Effector memory CD4-positive, alpha-beta T cell (primary cell): ENCODE results near the gene HLA-DPB1.
"Not testable (repeated sequence)": the region's sequence is repeated elsewhere in the genome, so short reads cannot be mapped to it uniquely, and the experiment has no call there.

Source experiments
- DNase-seq, 3 donors: peaks; one replicate each; pipeline ENCODE4 v3.0.0-alpha.2; 2020
- H3K27ac ChIP-seq: 2 replicates; pipeline ENCODE4 v1.7.0; 2013; ENCODE audit warnings: mild to moderate bottlenecking, low read length, moderate library complexity; ENCODE audit not compliant: insufficient read depth, poor library complexity, severe bottlenecking
- H3K27me3 ChIP-seq: replicated peaks from 2 replicates; pipeline ENCODE4 v1.7.0; 2013; ENCODE audit warnings: mild to moderate bottlenecking, low read length; ENCODE audit not compliant: insufficient read depth, control insufficient read depth, poor library complexity, severe bottlenecking
- H3K36me3 ChIP-seq: 2 replicates; pipeline ENCODE4 v1.7.0; 2013; ENCODE audit warnings: mild to moderate bottlenecking, low read length, moderate library complexity; ENCODE audit not compliant: control insufficient read depth, insufficient read depth
- H3K4me1 ChIP-seq: 2 replicates; pipeline ENCODE4 v1.7.0; 2013; ENCODE audit warnings: low read length, mild to moderate bottlenecking; ENCODE audit not compliant: control insufficient read depth, insufficient read depth, poor library complexity, severe bottlenecking
- H3K4me3 ChIP-seq: 2 replicates; pipeline ENCODE4 v1.7.0; 2013; ENCODE audit warnings: low read length, low read depth, mild to moderate bottlenecking; ENCODE audit not compliant: insufficient read depth, poor library complexity, severe bottlenecking
- H3K9me3 ChIP-seq: 2 replicates; pipeline ENCODE4 v1.7.0; 2013; ENCODE audit warnings: mild to moderate bottlenecking, low read length, moderate library complexity; ENCODE audit not compliant: control insufficient read depth

HLA-DPB1 gene

GRCh38 chr6:33052627-33053026, 23.2 kb upstream of the HLA-DPB1 start:
- H3K27me3 ChIP-seq: no peaks in the 10 kb centered on the region
- no peaks in the 10 kb centered on the region for H3K4me1 ChIP-seq
- no peaks in the 10 kb centered on the region for H3K9me3 ChIP-seq
- H3K27ac ChIP-seq: no peak overlapping the region
- H3K36me3 ChIP-seq: no peaks in the 10 kb centered on the region
- H3K4me3 ChIP-seq: no peak overlapping the region
- no peak for DNase-seq

- H3K27ac ChIP-seq: no peak overlapping the region
- H3K9me3 ChIP-seq: no peaks in the 10 kb centered on the region
- no peak for DNase-seq
- no peaks in the 10 kb centered on the region for H3K27me3 ChIP-seq
- H3K4me3 ChIP-seq: no peak overlapping the region
- H3K36me3 ChIP-seq: no peaks in the 10 kb centered on the region
- no peaks in the 10 kb centered on the region for H3K4me1 ChIP-seq
Observed at GRCh38 chr6:33053230-33053629, 22.6 kb upstream of the HLA-DPB1 start.

GRCh38 chr6:33057222-33058150, 18.3 kb upstream of the HLA-DPB1 start:
- H3K27me3 ChIP-seq: no peaks in the 10 kb centered on the region
- no peaks in the 10 kb centered on the region for H3K9me3 ChIP-seq
- DNase-seq: no peak
- no peak overlapping the region for H3K27ac ChIP-seq
- no peaks in the 10 kb centered on the region for H3K4me1 ChIP-seq
- no peaks in the 10 kb centered on the region for H3K36me3 ChIP-seq
- H3K4me3 ChIP-seq: no peak overlapping the region

- Histone ChIP-seq H3K9me3 (no peaks in the 10 kb centered on the region), H3K27me3 (no peaks in the 10 kb centered on the region), H3K36me3 (no peaks in the 10 kb centered on the region), H3K4me3 (no peak overlapping the region), H3K27ac (no peak overlapping the region), H3K4me1 (no peaks in the 10 kb centered on the region)
- no peak for DNase-seq
Observed at GRCh38 chr6:33061987-33062386, 13.8 kb upstream of the HLA-DPB1 start.

GRCh38 chr6:33063435-33063834, 12.4 kb upstream of the HLA-DPB1 start:
- not testable (repeated sequence) for H3K9me3 ChIP-seq, H3K36me3 ChIP-seq, DNase-seq, H3K27me3 ChIP-seq, H3K4me1 ChIP-seq, H3K27ac ChIP-seq, H3K4me3 ChIP-seq

GRCh38 chr6:33064723-33065122, 11.1 kb upstream of the HLA-DPB1 start:
- H3K27me3 ChIP-seq: no peaks in the 10 kb centered on the region
- no peaks in the 10 kb centered on the region for H3K4me1 ChIP-seq
- no peak overlapping the region for H3K27ac ChIP-seq
- H3K36me3 ChIP-seq: no peaks in the 10 kb centered on the region
- no peak for DNase-seq
- H3K9me3 ChIP-seq: no peaks in the 10 kb centered on the region
- H3K4me3 ChIP-seq: no peak overlapping the region

- Histone ChIP-seq H3K4me1 (no peaks in the 10 kb centered on the region), H3K36me3 (no peaks in the 10 kb centered on the region), H3K9me3 (no peaks in the 10 kb centered on the region), H3K27me3 (no peaks in the 10 kb centered on the region), H3K4me3 (no peak overlapping the region), H3K27ac (no peak overlapping the region)
- DNase-seq: no peak
Observed at GRCh38 chr6:33065312-33065711, 10.5 kb upstream of the HLA-DPB1 start.

- no peaks in the 10 kb centered on the region for H3K36me3 ChIP-seq
- H3K9me3 ChIP-seq: no peaks in the 10 kb centered on the region
- DNase-seq: no peak
- no peak overlapping the region for H3K27ac ChIP-seq
- no peaks in the 10 kb centered on the region for H3K4me1 ChIP-seq
- H3K4me3 ChIP-seq: no peak overlapping the region
- no peaks in the 10 kb centered on the region for H3K27me3 ChIP-seq
Observed at GRCh38 chr6:33066917-33067521, 8.8 kb upstream of the HLA-DPB1 start.

GRCh38 chr6:33069021-33069738, 6.6 kb upstream of the HLA-DPB1 start:
- Histone ChIP-seq H3K9me3 (no peaks in the 10 kb centered on the region), H3K4me1 (no peaks in the 10 kb centered on the region), H3K27me3 (no peaks in the 10 kb centered on the region), H3K27ac (no peak overlapping the region), H3K36me3 (no peaks in the 10 kb centered on the region), H3K4me3 (no peak overlapping the region)
- no peak for DNase-seq

- Histone ChIP-seq H3K27me3 (peaks cover under 1% of the 10 kb centered on the region), H3K9me3 (no peaks in the 10 kb centered on the region), H3K4me1 (peaks cover 6% of the 10 kb centered on the region), H3K27ac (no peak overlapping the region), H3K4me3 (no peak overlapping the region), H3K36me3 (no peaks in the 10 kb centered on the region)
- no peak for DNase-seq
Observed at GRCh38 chr6:33070909-33071308, 4.9 kb upstream of the HLA-DPB1 start.
